Muscle of back (tissue), 13 donors: ENCODE data around the gene STIP1. TPM values are rescaled to one million over a fixed set of nuclear protein-coding genes. Genes with fewer than 3 reads are reported as not detected.

ENCODE experiments used
- DNase-seq, 3 donors: peaks; one replicate each; pipeline versions ENCODE4 v3.0.0 to v3.0.0-alpha.2; 2013
- long read RNA-seq, 9 donors: transcript quantifications; one replicate each; lab custom pipeline, GENCODE V29; 2026
- polyA plus RNA-seq, 10 donors: library from polyadenylated mRNA; unstranded; fragments of 120-200 nt; gene quantifications; one replicate each; pipeline ENCODE4 v1.2.1, GENCODE V29; 2013; ENCODE audit not compliant: insufficient read length in 10 of 10

Gene STIP1
- polyA plus RNA-seq, result 100 to 1,000 TPM; 109 to 167 (median 134) TPM
- long read RNA-seq, donor 1, transcript STIP1-201 (14 exons, 2,196 nt), result major isoform, 10 of 26 reads
- long read RNA-seq, donor 1, partial matches to known transcripts, result 13 of 26 reads
- long read RNA-seq, donor 1, other reads (novel, unspliced or antisense), result 0 of 26 reads
- long read RNA-seq, donor 2, transcript STIP1-211 (5 exons, 772 nt), result major isoform, 5 of 25 reads
- long read RNA-seq, donor 2, partial matches to known transcripts, result 15 of 25 reads
- long read RNA-seq, donor 2, other reads (novel, unspliced or antisense), result 0 of 25 reads
- long read RNA-seq, donor 3, result 0 reads
- long read RNA-seq, donor 4, transcript STIP1-201 (14 exons, 2,196 nt), result major isoform, 5 of 7 reads
- long read RNA-seq, donor 4, partial matches to known transcripts, result 0 of 7 reads
- long read RNA-seq, donor 4, other reads (novel, unspliced or antisense), result 0 of 7 reads
- long read RNA-seq, donor 5, partial matches to known transcripts, result 21 of 29 reads
- long read RNA-seq, donor 5, other reads (novel, unspliced or antisense), result 0 of 29 reads
- long read RNA-seq, donor 6, transcript STIP1-201 (14 exons, 2,196 nt), result major isoform, 5 of 33 reads
- long read RNA-seq, donor 6, partial matches to known transcripts, result 24 of 33 reads
- long read RNA-seq, donor 6, other reads (novel, unspliced or antisense), result 0 of 33 reads
- long read RNA-seq, donor 7, partial matches to known transcripts, result 53 of 74 reads
- long read RNA-seq, donor 7, other reads (novel, unspliced or antisense), result 17 of 74 reads
- long read RNA-seq, donor 8, partial matches to known transcripts, result 16 of 27 reads
- long read RNA-seq, donor 8, other reads (novel, unspliced or antisense), result 0 of 27 reads
- long read RNA-seq, donor 9, partial matches to known transcripts, result 0 of 1 reads
- long read RNA-seq, donor 9, other reads (novel, unspliced or antisense), result 0 of 1 reads

GRCh38 chr11:64185693-64186491 lies at the start of gene STIP1:
TSS of gene STIP1 (plus strand) at chr11:64186171. CDS start at chr11:64186262, 91 bp downstream.
- peak; percentile 100 for DNase-seq

GRCh38 chr11:64136765-64137441 lies 49.1 kb upstream of the STIP1 start:
- no peak for DNase-seq

GRCh38 chr11:64138398-64138797 lies 47.6 kb upstream of the STIP1 start:
- DNase-seq, result no peak

DNA sequence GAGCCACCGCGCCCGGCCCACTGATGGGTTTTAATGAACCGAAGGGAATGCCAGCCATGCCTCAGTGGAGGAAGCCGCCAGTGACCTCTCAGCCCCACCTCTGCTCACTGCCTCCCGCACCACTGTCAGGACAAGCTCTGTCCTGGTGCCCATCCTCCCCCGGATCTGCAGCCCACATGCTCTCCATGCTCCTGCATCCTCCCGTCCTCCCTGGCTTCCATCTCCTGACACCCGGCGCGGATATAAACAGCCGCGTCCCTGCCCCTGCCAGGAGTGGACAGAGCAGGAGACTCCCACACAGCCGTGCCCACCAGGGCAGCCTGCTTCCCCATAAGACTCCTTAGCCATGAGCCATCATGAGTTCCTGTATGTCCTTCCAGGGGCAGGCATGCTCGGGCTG lies 46.9 kb upstream of the STIP1 start:
- DNase-seq, result no peak

GRCh38 chr11:64140082-64140481 lies 45.9 kb upstream of the STIP1 start:
- no peak for DNase-seq

- DNase-seq, result no peak
These were observed 44.7 kb upstream of the STIP1 start for GRCh38 chr11:64141081-64141783.

DNA sequence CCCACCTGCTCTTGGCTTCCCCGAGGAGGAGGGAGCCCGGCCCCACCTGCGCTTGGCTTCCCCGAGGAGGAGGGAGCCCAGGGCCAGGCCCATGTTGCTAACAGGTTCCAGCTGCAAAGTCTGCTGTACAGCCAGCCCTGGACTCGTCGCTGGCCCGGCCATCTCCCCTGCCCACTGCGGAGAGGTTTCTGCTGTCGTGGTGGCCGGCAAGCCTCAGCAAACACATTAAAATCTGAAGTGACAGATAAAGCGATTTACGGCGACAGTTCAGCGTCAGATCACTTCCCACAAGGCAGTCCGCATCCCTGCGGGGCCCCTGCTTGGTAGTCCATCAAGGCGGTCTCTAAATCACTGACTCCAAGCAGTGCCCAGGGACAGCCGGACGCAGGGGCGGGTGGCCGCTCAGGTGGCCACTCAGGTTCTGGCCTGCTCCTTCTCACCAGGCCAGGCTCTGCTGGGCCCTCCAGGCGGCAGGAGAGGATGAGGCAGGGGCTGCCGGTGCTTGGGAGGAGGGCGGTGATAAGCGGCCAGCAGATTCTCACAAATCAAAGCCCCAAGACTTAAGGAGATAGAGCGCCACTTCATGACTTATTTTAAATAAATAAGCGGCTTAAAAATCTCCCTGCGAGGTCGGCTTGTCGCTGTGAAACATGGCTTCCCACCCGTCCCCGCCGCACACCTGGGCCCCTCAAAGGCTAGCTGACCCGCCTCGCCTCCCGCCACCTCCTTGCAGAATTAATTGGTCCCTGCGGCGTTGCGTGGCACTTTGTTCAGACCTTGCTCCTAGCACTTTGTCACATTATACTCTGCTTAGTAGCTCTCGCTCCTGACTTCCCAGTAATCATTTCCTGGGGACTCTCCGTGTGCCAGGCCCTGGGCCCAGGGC lies 41.1 kb upstream of the STIP1 start:
- DNase-seq, result no peak

DNA sequence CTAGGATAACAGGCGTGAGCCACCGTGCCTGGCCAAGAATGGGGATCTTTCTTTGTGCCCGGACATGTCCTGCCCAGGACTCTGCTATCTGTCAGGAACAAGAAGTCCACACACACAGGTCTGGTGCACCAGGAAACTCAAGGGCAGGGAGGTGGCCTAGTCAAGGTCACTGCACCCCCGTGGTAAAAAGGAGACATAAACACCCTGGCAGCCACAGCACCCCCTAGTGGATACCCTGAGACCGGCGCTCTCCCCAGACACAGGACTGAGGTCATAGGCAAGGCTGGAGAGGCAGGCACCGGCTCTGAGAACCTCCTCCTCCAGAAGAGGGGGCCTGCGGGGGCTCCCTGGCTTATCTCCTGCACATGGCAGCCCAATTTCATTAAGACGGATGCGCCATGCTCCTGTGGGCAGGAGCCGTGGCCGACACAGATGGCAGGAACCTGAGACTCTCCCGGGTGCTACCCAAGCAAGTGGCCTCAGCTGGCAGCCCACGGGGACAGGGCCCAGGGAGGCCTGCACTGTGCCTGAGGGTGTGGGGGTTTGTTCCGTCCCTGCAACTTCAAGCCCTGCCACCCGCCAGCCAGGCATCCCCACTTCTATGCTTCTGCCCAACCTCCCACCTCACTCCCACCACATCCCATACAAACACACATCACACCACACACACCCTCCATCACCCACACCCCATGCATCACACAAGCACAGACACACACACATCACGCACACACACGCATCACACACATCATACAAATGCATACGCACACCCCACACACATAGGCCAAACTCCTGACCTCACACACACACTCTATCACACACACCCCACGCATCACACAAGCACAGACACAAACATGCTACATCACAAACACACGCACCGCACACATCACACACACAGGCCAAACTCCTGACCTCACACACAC lies 39.7 kb upstream of the STIP1 start:
- DNase-seq, result no peak

DNA sequence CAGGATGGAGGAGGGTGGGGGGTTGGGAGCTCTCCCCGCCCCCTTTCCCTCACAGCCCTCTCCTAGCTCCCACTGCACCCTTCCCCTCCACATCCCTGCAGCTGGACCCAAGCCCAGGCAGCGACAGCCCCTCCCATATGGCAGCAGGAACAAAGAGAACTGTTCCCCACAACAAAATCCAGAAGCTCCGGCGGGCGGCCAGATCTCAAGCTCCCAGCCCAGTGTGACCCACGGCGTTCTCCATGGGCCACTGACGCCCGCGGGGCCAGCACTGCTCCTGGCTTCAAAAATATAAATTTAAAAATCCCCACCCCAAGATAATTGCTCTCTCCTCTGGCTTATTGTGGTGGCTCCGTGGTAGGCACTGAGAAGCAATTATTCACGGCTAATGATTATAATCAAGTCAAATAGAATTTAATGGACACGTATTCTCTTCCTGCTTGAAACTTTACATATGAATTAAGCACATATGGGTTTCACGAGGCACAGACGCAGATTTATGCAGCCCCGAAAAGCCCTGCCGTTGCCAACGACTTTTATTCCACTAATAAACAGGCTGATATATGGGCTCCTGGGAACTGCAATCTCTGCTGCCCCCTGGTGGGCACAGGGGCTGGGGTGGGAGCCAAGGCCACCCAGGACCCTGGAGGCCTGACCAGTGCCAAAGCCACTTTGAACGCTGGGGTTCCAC lies 37.6 kb upstream of the STIP1 start:
- peak; percentile 72 to 90 (median 83) for DNase-seq

DNA sequence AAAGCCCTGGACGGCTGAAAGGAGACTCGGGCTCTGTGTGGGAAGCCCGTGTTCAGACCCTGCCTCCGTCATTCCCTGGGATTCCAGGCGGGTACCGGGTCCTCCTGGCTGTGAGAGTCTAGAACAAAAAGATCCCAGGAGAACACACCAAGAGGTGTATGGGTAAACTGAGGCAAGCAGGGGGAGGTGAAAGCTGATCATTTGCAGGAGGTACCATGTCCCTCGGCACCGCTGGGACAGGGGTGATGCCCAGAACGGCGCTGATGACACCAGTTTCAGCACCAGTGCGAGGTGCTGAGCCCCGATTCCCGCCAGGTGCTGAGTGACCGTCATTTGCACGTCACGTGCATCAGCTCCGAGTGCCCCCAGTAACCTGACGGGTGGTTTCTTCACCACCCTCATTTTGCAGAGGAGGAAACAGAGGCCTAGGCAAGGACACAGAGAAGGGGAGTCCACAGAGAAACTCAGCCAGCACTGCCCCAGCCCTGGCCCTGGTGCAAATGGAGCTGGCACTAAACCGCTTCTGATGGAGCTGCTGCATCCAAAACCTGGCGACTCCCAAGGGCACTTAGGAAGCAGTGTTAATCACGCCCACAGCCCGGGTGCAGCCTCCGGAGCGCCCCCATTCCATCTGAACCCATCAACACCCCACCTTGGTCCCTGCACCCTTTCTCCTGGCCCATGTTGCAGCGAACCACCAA lies 36.9 kb upstream of the STIP1 start:
- no peak for DNase-seq

- DNase-seq, result no peak
These were observed 35.9 kb upstream of the STIP1 start for GRCh38 chr11:64150051-64150450.

DNA sequence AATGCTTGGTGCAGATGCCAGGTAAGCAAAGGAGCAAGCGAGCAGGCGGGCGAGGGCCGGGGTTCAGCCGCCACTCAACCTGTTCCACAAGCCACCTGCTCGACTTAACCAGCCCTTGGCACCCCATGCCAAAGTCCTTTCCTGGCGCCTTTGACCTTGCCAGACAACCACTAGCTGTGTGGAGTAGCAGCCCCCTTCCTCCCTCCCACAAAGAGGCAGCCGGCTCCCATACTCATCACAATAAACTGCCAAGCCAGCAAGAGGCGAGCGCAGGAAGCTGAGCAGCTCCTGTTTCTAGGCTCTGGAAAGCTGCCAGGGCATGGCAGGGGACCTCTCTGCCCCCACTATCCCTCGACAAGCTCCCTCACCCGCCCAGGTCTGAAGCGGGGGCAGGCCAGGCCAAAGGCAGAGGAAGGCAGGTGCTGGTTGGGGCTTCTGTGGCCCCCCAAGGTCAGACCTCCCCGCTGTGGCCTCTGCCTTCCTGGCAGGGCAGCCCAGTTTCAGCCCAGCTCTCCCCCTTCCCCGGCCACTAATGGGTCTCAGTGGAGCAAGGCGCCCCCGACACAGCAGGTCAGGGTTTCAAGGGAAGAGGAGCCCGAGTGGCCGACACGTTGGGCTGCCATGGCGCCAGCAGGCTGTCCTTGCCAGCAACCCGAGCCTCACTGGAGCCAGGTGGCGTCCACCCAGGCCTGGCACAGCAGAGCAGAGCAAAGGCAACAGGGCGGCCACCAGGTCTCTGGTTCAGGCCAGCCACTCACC lies 35.3 kb upstream of the STIP1 start:
- DNase-seq, result peak in 1 of 3 donors; percentile 19

DNA sequence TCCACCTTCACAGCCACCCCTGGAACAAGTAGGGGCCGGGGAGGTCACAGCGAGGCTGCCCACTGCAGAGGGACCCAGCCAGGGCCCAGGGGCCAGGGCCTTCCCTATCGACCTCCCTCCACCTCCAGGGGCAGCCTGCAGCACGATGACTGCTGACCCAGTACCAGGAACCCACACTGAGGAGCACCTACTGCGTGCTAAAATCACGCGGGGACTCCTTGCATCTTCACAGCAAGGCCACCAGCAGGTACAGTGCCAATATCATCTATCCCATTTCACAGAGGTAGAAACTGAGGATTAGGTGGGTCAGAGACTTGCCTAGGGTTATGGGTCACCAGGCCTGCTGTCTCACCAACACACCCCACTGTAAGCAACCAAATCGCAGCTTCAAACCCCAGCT lies 34.6 kb upstream of the STIP1 start:
- no peak for DNase-seq

DNA sequence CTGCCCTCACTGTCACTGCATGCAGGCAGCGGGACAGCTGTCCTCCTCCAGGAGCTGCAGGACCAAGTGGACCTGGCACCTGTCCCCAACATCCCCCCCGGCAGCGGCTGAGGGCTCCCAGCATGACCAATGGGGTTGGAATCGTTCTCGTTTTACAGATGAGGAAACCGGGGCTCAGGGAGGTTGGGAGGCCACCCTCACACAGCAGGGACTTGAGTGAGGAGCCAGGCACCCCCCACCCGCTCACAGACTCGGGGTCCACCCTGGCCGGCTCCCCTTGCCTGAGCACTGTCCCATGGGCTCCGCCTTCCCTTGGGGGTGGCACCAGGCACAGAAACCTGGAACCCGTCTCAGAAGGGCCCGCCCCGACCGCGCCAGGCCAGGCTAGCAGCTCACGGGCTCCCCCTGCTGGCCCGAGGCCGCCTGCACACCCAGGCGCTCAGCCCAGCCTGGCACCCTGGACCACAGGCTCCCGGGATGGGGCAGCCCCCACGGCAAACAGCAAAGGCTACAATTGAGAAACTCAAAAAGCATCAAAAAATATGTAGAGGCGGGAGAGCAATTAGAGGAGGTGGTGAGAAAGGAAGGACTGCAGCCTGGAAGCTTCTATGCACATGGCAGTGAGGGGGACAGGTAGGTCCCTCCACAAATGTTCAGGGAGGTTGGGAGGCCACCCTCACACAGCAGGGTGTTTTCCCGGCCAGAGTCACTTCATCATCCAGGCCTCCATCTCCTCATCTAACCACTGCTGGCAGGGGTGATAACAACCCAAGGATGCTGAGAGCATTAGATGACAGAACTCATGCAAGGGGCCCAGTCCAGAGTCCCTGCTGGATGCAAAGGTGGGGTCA lies 32.9 kb upstream of the STIP1 start:
- peak in 2 of 3 donors; percentile 59 to 69 for DNase-seq

GRCh38 chr11:64153812-64154211 lies 32.2 kb upstream of the STIP1 start:
- no peak for DNase-seq
